NT2/D1 (cell line): ENCODE results near the gene ENGASE.

Experiments
- DNase-seq: peaks from one replicate; pipeline ENCODE4 v3.0.0-alpha.2; 2011; ENCODE audit warnings: low read depth, low spot score
- H3K27me3 ChIP-seq: 2 replicates; pipeline ENCODE4 v1.6.0; 2011; ENCODE audit warnings: mild to moderate bottlenecking; ENCODE audit not compliant: insufficient read length, insufficient read depth
- H3K36me3 ChIP-seq: 2 replicates; pipeline ENCODE4 v1.6.1; 2011; ENCODE audit warnings: mild to moderate bottlenecking, low read length, mixed read lengths; ENCODE audit not compliant: insufficient read depth, insufficient read length
- H3K4me1 ChIP-seq: 2 replicates; pipeline ENCODE4 v1.5.1; 2011; ENCODE audit not compliant: insufficient read depth, insufficient read length
- H3K4me3 ChIP-seq: 2 replicates; pipeline ENCODE4 v1.5.1; 2011; ENCODE audit warnings: low read depth; ENCODE audit not compliant: insufficient read length
- H3K9ac ChIP-seq: 2 replicates; pipeline ENCODE4 v1.6.0; 2011; ENCODE audit warnings: low read depth; ENCODE audit not compliant: insufficient read length
- H3K9me3 ChIP-seq: 2 replicates; pipeline ENCODE4 v1.5.1; 2011; ENCODE audit warnings: mild to moderate bottlenecking, low read length; ENCODE audit not compliant: insufficient read depth
- SUZ12 ChIP-seq: IDR thresholded peaks from 2 replicates; pipeline ENCODE4 v1.6.1; 2011; ENCODE audit not compliant: insufficient read length, insufficient read depth; ENCODE audit errors: extremely low read depth
- YY1 ChIP-seq: IDR thresholded peaks from 2 replicates; pipeline ENCODE4 v1.6.1; 2011; ENCODE audit not compliant: insufficient read length, insufficient read depth
- ZNF274 ChIP-seq: IDR thresholded peaks from 2 replicates; pipeline ENCODE4 v1.6.1; 2011; ENCODE audit warnings: mild to moderate bottlenecking, low read depth, low read length

ENGASE gene

GRCh38 chr17:79074649-79075445 lies at the start of gene ENGASE:
ENGASE (plus strand) TSS chr17:79074824; CDS start chr17:79074945, 121 bp downstream.
- H3K9me3 ChIP-seq, result no peaks in the 10 kb centered on the region
- H3K4me3 ChIP-seq, result peak within 1 kb of the TSS; percentile 68
- H3K4me1 ChIP-seq, result no peaks in the 10 kb centered on the region
- TF ChIP-seq ZNF274 (no peak), SUZ12 (no peak), YY1 (peak; percentile 18)
- H3K27me3 ChIP-seq, result peaks cover 19% of the 10 kb centered on the region
- H3K9ac ChIP-seq, result peak within 1 kb of the TSS; percentile 81
- peaks cover 27% of the 10 kb centered on the region for H3K36me3 ChIP-seq
- DNase-seq, result peak; percentile 83

- DNase-seq, result no peak
- no peaks in the 10 kb centered on the region for H3K36me3 ChIP-seq
- H3K9me3 ChIP-seq, result no peaks in the 10 kb centered on the region
- peaks cover 27% of the 10 kb centered on the region for H3K4me1 ChIP-seq
- TF ChIP-seq SUZ12 (no peak), YY1 (no peak), ZNF274 (no peak)
- H3K27me3 ChIP-seq, result peaks cover 60% of the 10 kb centered on the region
- H3K4me3 ChIP-seq, result peak overlapping the region; percentile 53
- peak overlapping the region; percentile 68 for H3K9ac ChIP-seq
These were observed 49.5 kb upstream of the ENGASE start for GRCh38 chr17:79024901-79025737.

GRCh38 chr17:79026376-79027273 lies 48.0 kb upstream of the ENGASE start:
- no peak for TF ChIP-seq SUZ12
- TF ChIP-seq YY1, result no peak
- TF ChIP-seq ZNF274, result no peak
- Histone ChIP-seq H3K27me3 (peaks cover 49% of the 10 kb centered on the region), H3K4me1 (peaks cover 27% of the 10 kb centered on the region), H3K9me3 (no peaks in the 10 kb centered on the region), H3K9ac (no peak overlapping the region), H3K36me3 (no peaks in the 10 kb centered on the region), H3K4me3 (no peak overlapping the region)
- no peak for DNase-seq

GRCh38 chr17:79027274-79027924 lies 47.2 kb upstream of the ENGASE start:
- no peak for DNase-seq
- Histone ChIP-seq H3K4me1 (peaks cover 27% of the 10 kb centered on the region), H3K9me3 (no peaks in the 10 kb centered on the region), H3K9ac (peak overlapping the region; percentile 46), H3K4me3 (no peak overlapping the region), H3K36me3 (no peaks in the 10 kb centered on the region), H3K27me3 (peaks cover 48% of the 10 kb centered on the region)
- no peak for TF ChIP-seq ZNF274
- TF ChIP-seq SUZ12, result no peak

- Histone ChIP-seq H3K27me3 (peaks cover 42% of the 10 kb centered on the region), H3K4me1 (peaks cover 24% of the 10 kb centered on the region)
These were observed 46.6 kb upstream of the ENGASE start for GRCh38 chr17:79027925-79028491.

More at GRCh38 chr17:79027925-79028491, 46.6 kb upstream of the ENGASE start:
- TF ChIP-seq ZNF274 (no peak), YY1 (no peak), SUZ12 (no peak)
- Histone ChIP-seq H3K9me3 (no peaks in the 10 kb centered on the region), H3K9ac (peak overlapping the region; percentile 23), H3K36me3 (no peaks in the 10 kb centered on the region), H3K4me3 (no peak overlapping the region)
- no peak for DNase-seq
